HepG2 (cell line): Measurements from ENCODE around the gene SEMA5B. TPM values are rescaled to one million over a fixed set of nuclear protein-coding genes. Genes with fewer than 3 reads are reported as not detected.

ENCODE experiments used
- AGO1 ChIP-seq: fragments of 200-400 bp; formaldehyde crosslinking; IDR thresholded peaks from 2 replicates; pipeline ENCODE4 v1.6.1; 2017; ENCODE audit warnings: mild to moderate bottlenecking, low read depth, low read length, moderate library complexity; ENCODE audit not compliant: poor library complexity, severe bottlenecking
- ARHGAP35 ChIP-seq: sonication (generic); formaldehyde crosslinking; IDR thresholded peaks from 2 replicates; pipeline ENCODE4 v1.9.0; 2022; ENCODE audit warnings: mild to moderate bottlenecking, inconsistent platforms, moderate library complexity, missing genetic modification reagents, borderline replicate concordance
- ARID5B ChIP-seq: IDR thresholded peaks from 2 replicates; pipeline ENCODE4 v1.4.0; 2020; ENCODE audit warnings: mild to moderate bottlenecking, missing genetic modification reagents
- KDM3A ChIP-seq: IDR thresholded peaks from 2 replicates; pipeline ENCODE4 v1.6.1; 2018; ENCODE audit warnings: low read depth, missing compliant biosample characterization
- NCOA5 ChIP-seq: sonication (generic); formaldehyde crosslinking; IDR thresholded peaks from 2 replicates; pipeline ENCODE4 v1.4.0; 2020; ENCODE audit warnings: missing genetic modification reagents
- UBTF ChIP-seq: sonication (generic); formaldehyde crosslinking; IDR thresholded peaks from 2 replicates; pipeline ENCODE4 v1.4.0; 2020; ENCODE audit warnings: mild to moderate bottlenecking, missing genetic modification reagents
- ZNF430 ChIP-seq: sonication (generic); formaldehyde crosslinking; IDR thresholded peaks from 2 replicates; pipeline ENCODE4 v1.9.0; 2021; ENCODE audit warnings: mild to moderate bottlenecking, missing genetic modification reagents
- ZNF841 ChIP-seq: sonication (generic); formaldehyde crosslinking; IDR thresholded peaks from 2 replicates; pipeline ENCODE4 v1.8.1; 2023; ENCODE audit warnings: missing genetic modification reagents, borderline replicate concordance
- polyA plus RNA-seq, 8 experiments: library from polyadenylated mRNA; depleted of rRNA in 3 of 8; stranded (reverse) in 7 of 8; unstranded in 1 of 8; fragments of >200 nt; fragmentation: Illumina TruSeq in 4 of 8; extraction: Trizol in 4 of 8; gene quantifications; 2 replicates each; pipeline versions ENCODE4 v1.2.1 to v1.2.3, GENCODE V29; 2011 to 2016; ENCODE audit warnings: low read depth in 4 of 8, missing spikeins in 1 of 8, mixed read lengths in 1 of 8; ENCODE audit not compliant: insufficient read depth in 1 of 8
- total RNA-seq, 5 experiments: library from RNA; depleted of rRNA; stranded (reverse); fragments of >200 nt; fragmentation: Illumina TruSeq; extraction: Trizol; gene quantifications; 2 replicates each; pipeline ENCODE4 v1.2.3, GENCODE V29; 2016; ENCODE audit warnings: low read depth in 1 of 5
- TF ChIP-seq, protein P1 (sequence below): sonication (generic); formaldehyde crosslinking; IDR thresholded peaks from 2 replicates; pipeline ENCODE4 v1.4.0; 2020; ENCODE audit warnings: mild to moderate bottlenecking, missing genetic modification reagents

SEMA5B gene
- total and polyA plus RNA-seq, 2 of the 13 experiments (the other 11 are each of a cell fraction or from before 2014, with no cell fraction given) = not detected

DNA sequence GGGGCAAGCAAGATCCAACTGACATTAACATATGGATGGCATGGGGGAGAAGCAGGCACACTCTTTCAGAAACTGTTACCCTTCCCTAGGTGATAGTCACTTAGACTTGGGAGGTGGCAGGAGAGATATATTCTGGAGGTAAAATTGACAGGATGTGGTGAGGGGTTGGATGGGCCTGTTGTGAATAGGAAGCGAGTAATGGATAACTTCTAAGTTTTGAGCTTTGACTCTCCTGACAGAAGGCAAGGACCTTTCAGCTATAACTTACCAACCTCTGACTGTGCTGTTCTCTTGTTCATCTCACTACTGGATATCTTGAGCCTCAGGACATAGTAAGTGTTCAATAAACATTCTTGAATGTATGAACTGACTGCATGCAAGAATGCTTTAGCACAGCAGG lies 37.4 kb upstream of the SEMA5B start (continued):
- TF ChIP-seq UBTF (CRISPR knock-in tag) = no peak
- TF ChIP-seq, protein P1, sequence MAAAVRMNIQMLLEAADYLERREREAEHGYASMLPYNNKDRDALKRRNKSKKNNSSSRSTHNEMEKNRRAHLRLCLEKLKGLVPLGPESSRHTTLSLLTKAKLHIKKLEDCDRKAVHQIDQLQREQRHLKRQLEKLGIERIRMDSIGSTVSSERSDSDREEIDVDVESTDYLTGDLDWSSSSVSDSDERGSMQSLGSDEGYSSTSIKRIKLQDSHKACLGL = no peak
- TF ChIP-seq ZNF430 (CRISPR knock-in tag) = no peak
- no peak for TF ChIP-seq AGO1
- TF ChIP-seq NCOA5 (CRISPR knock-in tag) = no peak
- no peak for TF ChIP-seq ARID5B (CRISPR knock-in tag)
- no peak for TF ChIP-seq KDM3A (CRISPR knock-in tag)
- TF ChIP-seq ZNF841 = no peak
- TF ChIP-seq ARHGAP35 (CRISPR knock-in tag) = no peak
